Astrocyte (in vitro differentiated cells and primary cell): ENCODE data around the gene TMEM74B. TPM values are rescaled to one million over a fixed set of nuclear protein-coding genes. Genes with fewer than 3 reads are reported as not detected.

Experiments used
- DNase-seq: peaks from one replicate; pipeline ENCODE4 v3.0.0-alpha.2; 2010; ENCODE audit warnings: low read depth
- FAIRE-seq: peaks from 2 replicates; lab custom pipeline; 2011; peaks lifted over from hg19 to GRCh38; lab: Jason Lieb, UNC
- H2AFZ ChIP-seq: 2 replicates; pipeline ENCODE4 v1.6.0; 2012; ENCODE audit warnings: low read depth, low read length, inconsistent platforms
- H3K27ac ChIP-seq: 2 replicates; pipeline ENCODE4 v1.5.1; 2011; ENCODE audit warnings: low read depth, low read length, inconsistent platforms
- H3K27me3 ChIP-seq: 2 replicates; pipeline ENCODE4 v1.6.0; 2011; ENCODE audit warnings: low read length, inconsistent platforms; ENCODE audit not compliant: insufficient read depth
- H3K36me3 ChIP-seq: 2 replicates; pipeline ENCODE4 v1.5.1; 2011; ENCODE audit warnings: low read length, inconsistent platforms; ENCODE audit not compliant: insufficient read depth
- H3K4me1 ChIP-seq: 2 replicates; pipeline ENCODE4 v1.5.1; 2011; ENCODE audit warnings: low read length, inconsistent platforms; ENCODE audit not compliant: insufficient read depth
- H3K4me2 ChIP-seq: 2 replicates; pipeline ENCODE4 v1.6.0; 2012; ENCODE audit warnings: low read length, inconsistent platforms
- H3K4me3 ChIP-seq: 2 replicates; pipeline ENCODE4 v1.5.1; 2011; ENCODE audit warnings: low read depth, mild to moderate bottlenecking, low read length, inconsistent platforms; ENCODE audit not compliant: insufficient read depth
- H3K79me2 ChIP-seq: 2 replicates; pipeline ENCODE4 v1.6.0; 2012; ENCODE audit warnings: mild to moderate bottlenecking, low read length, inconsistent platforms; ENCODE audit not compliant: insufficient read depth
- H3K9ac ChIP-seq: 2 replicates; pipeline ENCODE4 v1.6.0; 2012; ENCODE audit warnings: mild to moderate bottlenecking, low read length, inconsistent platforms
- H3K9me3 ChIP-seq: 2 replicates; pipeline ENCODE4 v1.5.1; 2012; ENCODE audit warnings: low read depth, mild to moderate bottlenecking, low read length, inconsistent platforms; ENCODE audit not compliant: insufficient read depth
- H4K20me1 ChIP-seq: 2 replicates; pipeline ENCODE4 v1.6.0; 2012; ENCODE audit warnings: low read length, inconsistent platforms; ENCODE audit not compliant: insufficient read depth
- H3K27ac Mint-ChIP-seq: one replicate; pipeline ENCODE4 v1.8.0; 2021; ENCODE audit warnings: mild to moderate bottlenecking, mixed read lengths; ENCODE audit not compliant: unreplicated experiment
- H3K27me3 Mint-ChIP-seq: one replicate; pipeline ENCODE4 v1.8.0; 2021; ENCODE audit warnings: low read depth, mixed read lengths; ENCODE audit not compliant: unreplicated experiment
- H3K36me3 Mint-ChIP-seq: one replicate; pipeline ENCODE4 v1.8.0; 2021; ENCODE audit warnings: low read depth, mixed read lengths; ENCODE audit not compliant: unreplicated experiment
- H3K4me1 Mint-ChIP-seq: one replicate; pipeline ENCODE4 v1.8.0; 2021; ENCODE audit warnings: low read depth, mixed read lengths; ENCODE audit not compliant: unreplicated experiment
- H3K4me3 Mint-ChIP-seq: one replicate; pipeline ENCODE4 v1.8.0; 2021; ENCODE audit warnings: mild to moderate bottlenecking, moderate library complexity, mixed read lengths; ENCODE audit not compliant: unreplicated experiment
- H3K9me3 Mint-ChIP-seq: one replicate; pipeline ENCODE4 v1.8.0; 2021; ENCODE audit warnings: mild to moderate bottlenecking, mixed read lengths; ENCODE audit not compliant: unreplicated experiment
- EZH2 ChIP-seq: IDR thresholded peaks from 2 replicates; pipeline ENCODE4 v1.6.1; 2012; ENCODE audit warnings: mild to moderate bottlenecking, low read length, inconsistent platforms; ENCODE audit not compliant: insufficient read depth
- total RNA-seq: library from RNA; stranded (reverse); gene quantifications from 2 replicates; pipeline ENCODE4 v1.2.1, GENCODE V29; 2021
- TF ChIP-seq, protein P1 (sequence below): IDR thresholded peaks from 2 replicates; pipeline ENCODE4 v1.5.1; 2011; ENCODE audit warnings: low read depth, mild to moderate bottlenecking, inconsistent platforms, low read length, moderate library complexity; ENCODE audit not compliant: insufficient read depth

The TMEM74B gene
- total RNA-seq, 1 donor from 2014 or later, result 2.1 TPM

DNA sequence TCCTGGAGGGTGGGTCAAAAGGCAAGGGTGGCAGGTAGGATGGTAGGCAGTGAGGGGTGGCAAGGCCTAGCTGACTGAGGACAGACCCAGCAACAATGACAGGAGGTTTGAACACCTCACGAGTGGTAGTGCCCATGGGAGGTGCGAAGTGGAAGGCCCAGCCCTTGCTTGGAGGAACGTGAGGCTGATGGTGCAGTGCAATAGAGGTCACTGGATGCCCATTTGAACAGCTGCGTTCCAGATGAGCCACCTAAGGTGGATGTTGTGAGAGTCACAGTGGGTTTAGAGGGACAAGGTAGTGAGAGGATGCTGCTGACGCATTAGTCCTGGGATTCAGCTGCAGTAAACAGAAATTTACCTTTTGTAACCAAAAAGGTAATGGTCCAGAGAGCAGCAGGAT lies 15.6 kb downstream of the TMEM74B start:
- Mint-ChIP-seq H3K27me3 (no peaks in the 10 kb centered on the region), H3K27ac (no peak overlapping the region), H3K4me3 (no peak overlapping the region), H3K4me1 (no peaks in the 10 kb centered on the region), H3K36me3 (peaks cover 37% of the 10 kb centered on the region), H3K9me3 (no peaks in the 10 kb centered on the region)
- no peaks in the 10 kb centered on the region for H3K79me2 ChIP-seq
- TF ChIP-seq EZH2, result no peak
- TF ChIP-seq, protein P1, sequence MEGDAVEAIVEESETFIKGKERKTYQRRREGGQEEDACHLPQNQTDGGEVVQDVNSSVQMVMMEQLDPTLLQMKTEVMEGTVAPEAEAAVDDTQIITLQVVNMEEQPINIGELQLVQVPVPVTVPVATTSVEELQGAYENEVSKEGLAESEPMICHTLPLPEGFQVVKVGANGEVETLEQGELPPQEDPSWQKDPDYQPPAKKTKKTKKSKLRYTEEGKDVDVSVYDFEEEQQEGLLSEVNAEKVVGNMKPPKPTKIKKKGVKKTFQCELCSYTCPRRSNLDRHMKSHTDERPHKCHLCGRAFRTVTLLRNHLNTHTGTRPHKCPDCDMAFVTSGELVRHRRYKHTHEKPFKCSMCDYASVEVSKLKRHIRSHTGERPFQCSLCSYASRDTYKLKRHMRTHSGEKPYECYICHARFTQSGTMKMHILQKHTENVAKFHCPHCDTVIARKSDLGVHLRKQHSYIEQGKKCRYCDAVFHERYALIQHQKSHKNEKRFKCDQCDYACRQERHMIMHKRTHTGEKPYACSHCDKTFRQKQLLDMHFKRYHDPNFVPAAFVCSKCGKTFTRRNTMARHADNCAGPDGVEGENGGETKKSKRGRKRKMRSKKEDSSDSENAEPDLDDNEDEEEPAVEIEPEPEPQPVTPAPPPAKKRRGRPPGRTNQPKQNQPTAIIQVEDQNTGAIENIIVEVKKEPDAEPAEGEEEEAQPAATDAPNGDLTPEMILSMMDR, result no peak
- H3K4me3 ChIP-seq, result no peak overlapping the region
- no peak overlapping the region for H3K27ac ChIP-seq
- H3K9ac ChIP-seq, result no peak overlapping the region
- no peaks in the 10 kb centered on the region for H3K27me3 ChIP-seq
- FAIRE-seq (no peak), DNase-seq (no peak)
- H4K20me1 ChIP-seq, result peaks cover 41% of the 10 kb centered on the region
- no peaks in the 10 kb centered on the region for H3K9me3 ChIP-seq
- H3K4me2 ChIP-seq, result no peak overlapping the region
- no peak overlapping the region for H2AFZ ChIP-seq
- H3K36me3 ChIP-seq, result peaks cover 26% of the 10 kb centered on the region
- H3K4me1 ChIP-seq, result no peaks in the 10 kb centered on the region

DNA sequence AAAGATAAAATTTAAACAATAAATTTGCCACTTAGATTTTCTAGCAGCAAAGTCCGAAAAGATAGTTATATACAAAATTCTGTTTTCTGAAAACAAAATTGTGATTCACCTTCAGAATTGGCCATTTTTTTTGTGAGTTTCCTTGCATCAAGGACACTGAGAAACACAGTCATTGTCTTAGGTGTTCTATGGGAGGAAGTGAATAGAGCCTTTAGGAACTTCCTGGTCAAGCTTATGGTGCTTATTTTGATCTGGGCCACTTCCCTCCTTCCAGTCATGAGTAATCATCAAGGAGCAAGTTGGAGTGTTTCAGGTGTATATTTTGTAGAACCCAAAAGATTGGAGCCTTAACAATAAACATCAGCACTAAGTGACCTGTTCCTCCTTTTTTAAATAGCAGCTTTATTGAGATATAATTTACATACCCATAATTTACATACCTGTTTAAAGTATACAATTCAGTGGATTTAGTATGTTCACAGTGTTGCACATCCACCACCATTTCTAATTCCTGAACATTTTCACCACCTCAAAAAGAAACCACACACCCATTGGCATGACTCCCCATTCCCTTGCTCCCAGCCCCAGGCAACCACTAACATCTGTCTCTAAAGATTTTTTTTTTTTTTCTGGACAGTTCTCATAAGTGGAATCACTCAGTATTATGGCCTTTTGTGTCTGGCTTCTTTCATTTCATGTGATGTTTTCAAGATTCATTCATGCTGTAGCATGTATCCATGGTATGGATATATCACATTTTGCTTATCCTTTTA lies 17.6 kb downstream of the TMEM74B start:
- Histone ChIP-seq H4K20me1 (peaks cover 36% of the 10 kb centered on the region), H3K36me3 (peaks cover 30% of the 10 kb centered on the region), H3K9me3 (no peaks in the 10 kb centered on the region), H3K4me1 (no peaks in the 10 kb centered on the region), H3K27ac (no peak overlapping the region), H3K27me3 (no peaks in the 10 kb centered on the region), H3K79me2 (no peaks in the 10 kb centered on the region), H2AFZ (no peak overlapping the region), H3K4me3 (no peak overlapping the region), H3K9ac (no peak overlapping the region), H3K4me2 (no peak overlapping the region)
- no peak overlapping the region for H3K4me3 Mint-ChIP-seq
- no peaks in the 10 kb centered on the region for H3K4me1 Mint-ChIP-seq
- FAIRE-seq (no peak), DNase-seq (no peak)
- TF ChIP-seq, protein P1, result no peak
- no peak for TF ChIP-seq EZH2
- H3K27ac Mint-ChIP-seq, result no peak overlapping the region
- H3K27me3 Mint-ChIP-seq, result no peaks in the 10 kb centered on the region
- H3K36me3 Mint-ChIP-seq, result peaks cover 37% of the 10 kb centered on the region
- no peaks in the 10 kb centered on the region for H3K9me3 Mint-ChIP-seq

DNA sequence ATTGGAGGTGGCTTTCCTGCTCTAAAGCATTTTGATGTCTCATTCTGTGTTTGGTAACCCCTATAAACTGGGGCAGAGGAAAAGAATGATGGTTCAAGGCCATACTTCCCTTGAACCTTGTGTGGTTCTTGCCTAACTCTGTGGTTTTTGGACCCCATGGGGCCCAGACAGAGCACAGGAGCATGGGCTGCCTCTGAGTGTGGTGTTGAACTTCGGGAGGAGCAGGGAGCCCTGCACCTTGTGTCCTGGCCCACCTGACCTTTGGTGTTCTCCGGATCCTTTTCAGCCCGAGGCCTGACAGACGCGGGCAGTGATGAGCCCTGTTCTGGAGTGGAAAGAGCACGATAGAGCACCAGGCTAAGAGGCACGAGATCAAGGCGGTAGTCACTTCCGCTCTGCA lies 18.8 kb downstream of the TMEM74B start:
- no peak overlapping the region for H3K4me2 ChIP-seq
- TF ChIP-seq EZH2, result no peak
- TF ChIP-seq, protein P1, result no peak
- H4K20me1 ChIP-seq, result peaks cover 35% of the 10 kb centered on the region
- H2AFZ ChIP-seq, result no peak overlapping the region
- no peak overlapping the region for H3K27ac ChIP-seq
- FAIRE-seq, result no peak
- Mint-ChIP-seq H3K4me3 (no peak overlapping the region), H3K9me3 (no peaks in the 10 kb centered on the region), H3K36me3 (peaks cover 32% of the 10 kb centered on the region), H3K27me3 (no peaks in the 10 kb centered on the region), H3K4me1 (no peaks in the 10 kb centered on the region), H3K27ac (no peak overlapping the region)
- no peaks in the 10 kb centered on the region for H3K79me2 ChIP-seq
- H3K9ac ChIP-seq, result no peak overlapping the region
- H3K4me1 ChIP-seq, result no peaks in the 10 kb centered on the region
- peaks cover 34% of the 10 kb centered on the region for H3K36me3 ChIP-seq
- no peak for DNase-seq
- H3K27me3 ChIP-seq, result no peaks in the 10 kb centered on the region
- H3K9me3 ChIP-seq, result no peaks in the 10 kb centered on the region
- no peak overlapping the region for H3K4me3 ChIP-seq
